ENCODE results near the gene OR5K1.

OR5K1 gene

DNA sequence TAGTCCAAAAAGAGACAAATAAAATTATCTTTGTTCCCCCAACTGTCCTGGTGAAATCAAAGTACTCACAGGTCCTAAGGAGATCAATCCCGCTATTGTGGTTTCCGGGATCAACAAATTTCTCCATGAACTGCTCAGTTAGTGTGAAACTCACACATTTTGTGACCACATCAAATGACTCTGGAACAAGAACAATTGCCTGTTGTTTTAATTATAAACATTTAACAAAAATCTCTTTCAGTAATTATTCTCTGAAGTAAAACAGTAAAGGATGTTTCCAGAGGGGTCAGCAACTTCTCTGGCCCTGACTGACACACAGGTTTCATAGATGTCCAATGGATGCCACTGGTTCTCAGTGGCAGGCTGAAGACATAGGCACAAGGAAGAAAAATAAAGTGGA, 55.8 kb downstream of the OR5K1 start:
- DNase-seq: no peak

DNA sequence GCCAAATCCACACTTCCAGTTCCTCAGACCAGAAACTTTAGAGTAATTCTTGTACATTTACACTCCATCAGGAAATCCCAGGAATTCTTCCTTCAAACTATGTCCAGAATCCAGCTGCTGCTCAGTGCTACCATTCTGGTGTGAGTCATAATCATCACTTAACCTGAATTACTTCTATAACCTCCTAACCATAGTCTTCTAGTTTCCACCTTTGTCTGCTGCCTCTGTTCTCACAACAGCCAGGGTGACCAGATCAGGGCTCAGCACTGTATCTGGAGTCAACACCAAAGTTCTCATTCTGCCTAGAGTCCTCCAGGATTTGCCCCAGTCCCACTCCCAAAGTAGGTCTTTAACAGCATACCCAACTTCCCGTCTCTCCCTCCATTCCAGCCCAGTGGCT, 56.4 kb downstream of the OR5K1 start:
- DNase-seq: no peak

DNA sequence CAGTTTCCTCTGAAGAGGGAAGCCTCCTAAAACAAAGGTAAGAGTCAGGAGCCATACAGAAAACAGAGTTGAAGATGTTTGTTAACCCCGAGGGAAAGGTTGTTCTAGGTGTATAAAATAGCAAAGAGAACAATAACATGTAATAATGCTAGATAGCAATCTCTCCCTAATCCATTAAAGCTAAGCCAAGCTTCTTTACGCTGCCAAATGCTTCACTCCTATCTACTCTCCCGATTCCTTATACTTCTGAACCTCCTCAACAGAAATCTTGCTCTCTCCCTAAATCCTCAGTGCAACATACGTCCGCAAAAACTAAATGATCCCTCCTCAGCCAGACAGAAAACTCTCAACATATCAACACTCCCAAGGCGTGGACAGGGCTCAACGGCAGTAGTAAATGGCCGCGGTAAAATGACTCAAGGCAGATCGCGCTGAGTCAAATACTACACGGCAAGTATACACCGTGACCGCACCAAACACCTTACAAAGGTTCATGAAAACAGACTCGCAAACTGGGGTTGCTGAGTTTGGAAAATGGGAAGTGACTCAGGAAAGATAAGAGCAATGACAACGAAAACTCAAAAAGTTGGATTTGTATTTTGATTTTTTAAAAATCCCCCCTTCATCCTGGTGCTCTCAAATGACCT, 59.0 kb downstream of the OR5K1 start:
- DNase-seq: peak; percentile 31 to 59 (median 52)

Data from suppressor macrophage (primary cell).